Measurements from ENCODE around the gene AIPL1.

Gene AIPL1

GRCh38 chr17:6465206-6466003 lies 30.5 kb upstream of the AIPL1 start:
- no peak for DNase-seq

- no peak for DNase-seq
These were observed 29.6 kb upstream of the AIPL1 start for GRCh38 chr17:6464446-6465041.

- no peak for DNase-seq
These were observed 28.9 kb upstream of the AIPL1 start for GRCh38 chr17:6463616-6464445.

- DNase-seq: no peak
These were observed 27.8 kb upstream of the AIPL1 start for GRCh38 chr17:6462692-6463091.

- no peak for DNase-seq
These were observed 27.0 kb upstream of the AIPL1 start for GRCh38 chr17:6461792-6462524.

GRCh38 chr17:6461246-6461645 lies 26.3 kb upstream of the AIPL1 start:
- DNase-seq: no peak

- no peak for DNase-seq
These were observed 25.7 kb upstream of the AIPL1 start for GRCh38 chr17:6460531-6461161.

- DNase-seq: no peak
These were observed 23.6 kb upstream of the AIPL1 start for GRCh38 chr17:6458460-6458950.

- no peak for DNase-seq
These were observed 23.0 kb upstream of the AIPL1 start for GRCh38 chr17:6457688-6458459.

- DNase-seq: no peak
These were observed 22.2 kb upstream of the AIPL1 start for GRCh38 chr17:6456914-6457687.

GRCh38 chr17:6456321-6456720 lies 21.4 kb upstream of the AIPL1 start:
- DNase-seq: no peak

GRCh38 chr17:6455321-6455705 lies 20.4 kb upstream of the AIPL1 start:
- DNase-seq: no peak

GRCh38 chr17:6454495-6455320 lies 19.8 kb upstream of the AIPL1 start:
- no peak for DNase-seq

- DNase-seq: no peak
These were observed 18.5 kb upstream of the AIPL1 start for GRCh38 chr17:6453279-6454024.

GRCh38 chr17:6452471-6453266 lies 17.7 kb upstream of the AIPL1 start:
- DNase-seq: no peak

GRCh38 chr17:6450926-6451832 lies 16.3 kb upstream of the AIPL1 start:
- DNase-seq: no peak

- no peak for DNase-seq
These were observed 14.4 kb upstream of the AIPL1 start for GRCh38 chr17:6449307-6449706.
